ENCODE data around the gene TMEM200C. TPM values are rescaled to one million over a fixed set of nuclear protein-coding genes. Genes with fewer than 3 reads are reported as not detected.

TMEM200C gene
- polyA plus RNA-seq, 5 donors = 1.9 to 4.2 (median 2.6) TPM

- DNase-seq = no peak
Measured at GRCh38 chr18:5839102-5839501, 56.2 kb downstream of the TMEM200C start.

Measured in right lung (tissue), 5 donors.